ENCODE measurements around the gene MAPKAPK5. TPM values are rescaled to one million over a fixed set of nuclear protein-coding genes. Genes with fewer than 3 reads are reported as not detected.
"Not testable (repeated sequence)": the region's sequence is repeated elsewhere in the genome, so short reads cannot be mapped to it uniquely, and the experiment has no call there.

The MAPKAPK5 gene
- total and polyA plus RNA-seq, 9 of the 15 experiments (the other 6 are each of a cell fraction or from before 2014, with no cell fraction given), result 11.6 to 72.1 (median 60.4) TPM

DNA sequence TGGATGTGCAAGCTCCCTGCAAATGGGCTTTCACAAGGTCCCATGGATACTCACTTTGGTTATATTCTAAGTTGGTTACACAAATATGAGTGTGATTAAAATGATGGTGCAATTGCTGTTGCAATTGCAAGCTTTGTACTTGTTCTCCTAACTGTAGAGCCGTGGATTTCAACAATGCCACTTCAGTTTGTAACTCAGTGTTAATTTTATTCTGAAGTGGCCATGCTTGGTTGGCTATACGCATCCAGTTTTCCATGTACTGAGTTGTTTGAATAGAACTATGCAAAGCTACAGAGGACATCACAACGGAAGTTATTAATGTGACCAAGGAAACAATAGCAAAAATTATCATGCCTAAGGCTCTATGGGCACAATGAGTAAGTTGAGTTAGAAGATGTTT, 25.1 kb upstream of the MAPKAPK5 start:
- H3K9me3 ChIP-seq (replicated peaks; ENCODE audit: control insufficient read depth, insufficient read depth, low read depth, low read length); POLR2A ChIA-PET; H3K79me2 ChIP-seq (ENCODE audit: control insufficient read depth, insufficient read depth, low read length); H3K27me3 ChIP-seq (ENCODE audit: control insufficient read depth in 2 of 2, insufficient read depth in 2 of 2, low read length in 2 of 2); H3K4me2 ChIP-seq (ENCODE audit: insufficient read depth, low read length); intact Hi-C loops (cut with micrococcal nuclease); ATAC-seq; in situ Hi-C loops (cut with MboI); H3K9me1 ChIP-seq (ENCODE audit: control insufficient read depth, insufficient read depth, low read length); H4K20me1 ChIP-seq (replicated peaks; ENCODE audit: control insufficient read depth, insufficient read depth, low read length); H3K4me3 ChIP-seq; DNase-seq (ENCODE audit: extremely low read depth in 1 of 4, low spot score in 3 of 4); CTCF ChIA-PET (ENCODE audit: low intra/inter-chr PET ratio); BruUV-seq (replicated peaks); H3K9ac ChIP-seq (ENCODE audit: insufficient read depth in 1 of 2, low read depth in 2 of 2, low read length in 2 of 2); FAIRE-seq; H3K27ac ChIP-seq (ENCODE audit: extremely low read depth, low read depth, low read length); H3K4me1 ChIP-seq (replicated peaks in 1 of 2; ENCODE audit: control insufficient read depth in 2 of 2, insufficient read depth in 2 of 2, low read length in 2 of 2); H2AFZ ChIP-seq (ENCODE audit: low read depth, low read length); H3K36me3 ChIP-seq (ENCODE audit: control insufficient read depth, insufficient read depth, low read length): not testable (repeated sequence)
- WGBS (ENCODE audit: insufficient coverage, low coverage, missing lambda C conversion rate), result 23% methylated on average over 3 of the region's 3 CpGs

GRCh38 chr12:111818340-111818739, 23.7 kb upstream of the MAPKAPK5 start:
- intact Hi-C loops (cut with micrococcal nuclease), result no loop called here
- BruUV-seq (replicated peaks), result no TSS peak
- in situ Hi-C loops (cut with MboI), result no loop called here
- TF ChIP-seq, protein P1, sequence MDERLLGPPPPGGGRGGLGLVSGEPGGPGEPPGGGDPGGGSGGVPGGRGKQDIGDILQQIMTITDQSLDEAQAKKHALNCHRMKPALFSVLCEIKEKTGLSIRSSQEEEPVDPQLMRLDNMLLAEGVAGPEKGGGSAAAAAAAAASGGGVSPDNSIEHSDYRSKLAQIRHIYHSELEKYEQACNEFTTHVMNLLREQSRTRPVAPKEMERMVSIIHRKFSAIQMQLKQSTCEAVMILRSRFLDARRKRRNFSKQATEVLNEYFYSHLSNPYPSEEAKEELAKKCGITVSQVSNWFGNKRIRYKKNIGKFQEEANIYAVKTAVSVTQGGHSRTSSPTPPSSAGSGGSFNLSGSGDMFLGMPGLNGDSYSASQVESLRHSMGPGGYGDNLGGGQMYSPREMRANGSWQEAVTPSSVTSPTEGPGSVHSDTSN (CRISPR knock-in tag; IDR thresholded peaks at IDR 0.05; ENCODE audit: low read depth), result no peak
- TF ChIP-seq, protein P1 (tag; conservative IDR thresholded peaks at IDR 0.05; ENCODE audit: low read depth), result no peak
- TF ChIP-seq ZNF280B (CRISPR knock-in tag; IDR thresholded peaks at IDR 0.05) (no peak), CBX5 (IDR thresholded peaks at IDR 0.05; ENCODE audit: borderline replicate concordance, low read depth) (no peak), SP1 (CRISPR knock-in tag; IDR thresholded peaks at IDR 0.05) (no peak), TOE1 (IDR thresholded peaks at IDR 0.05; ENCODE audit: borderline replicate concordance) (no peak), TOE1 (CRISPR knock-in tag; IDR thresholded peaks at IDR 0.05; ENCODE audit: borderline replicate concordance, low read depth) (no peak), YY1 (IDR thresholded peaks at IDR 0.05; ENCODE audit: borderline replicate concordance in 1 of 3, control insufficient read depth in 1 of 3, extremely low read depth in 1 of 3, insufficient read depth in 3 of 3, insufficient read length in 1 of 3, insufficient replicate concordance in 2 of 3, low read depth in 1 of 3, low read length in 2 of 3) (no peak)

More at GRCh38 chr12:111818340-111818739, 23.7 kb upstream of the MAPKAPK5 start:
- ChIA-PET CTCF (ENCODE audit: low intra/inter-chr PET ratio) (no interaction called here), POLR2A (no interaction called here)
- 14% methylated on average over 8 of the region's 8 CpGs for WGBS (ENCODE audit: insufficient coverage, low coverage, missing lambda C conversion rate)
- Histone ChIP-seq H3K4me1 (replicated peaks in 1 of 2; ENCODE audit: control insufficient read depth in 2 of 2, insufficient read depth in 2 of 2, low read length in 2 of 2) (no peaks in the 10 kb centered on the region; a peak in 2 of 5 replicates), H3K4me3 (no peak overlapping the region), H4K20me1 (replicated peaks; ENCODE audit: control insufficient read depth, insufficient read depth, low read length) (no peaks in the 10 kb centered on the region), H2AFZ (ENCODE audit: low read depth, low read length) (no peak overlapping the region), H3K79me2 (ENCODE audit: control insufficient read depth, insufficient read depth, low read length) (no peaks in the 10 kb centered on the region), H3K9ac (ENCODE audit: insufficient read depth in 1 of 2, low read depth in 2 of 2, low read length in 2 of 2) (no peak overlapping the region), H3K9me1 (ENCODE audit: control insufficient read depth, insufficient read depth, low read length) (no peaks in the 10 kb centered on the region), H3K36me3 (ENCODE audit: control insufficient read depth, insufficient read depth, low read length) (no peaks in the 10 kb centered on the region), H3K9me3 (replicated peaks; ENCODE audit: control insufficient read depth, insufficient read depth, low read depth, low read length) (no peaks in the 10 kb centered on the region), H3K27ac (ENCODE audit: extremely low read depth, low read depth, low read length) (no peak overlapping the region), H3K27me3 (ENCODE audit: control insufficient read depth in 2 of 2, insufficient read depth in 2 of 2, low read length in 2 of 2) (peaks cover 0 to 10% of the 10 kb centered on the region in 2 experiments; a peak in 4 of 5 replicates), H3K4me2 (ENCODE audit: insufficient read depth, low read length) (no peak overlapping the region)
- ATAC-seq (no peak), FAIRE-seq (no peak), DNase-seq (ENCODE audit: extremely low read depth in 1 of 4, low spot score in 3 of 4) (no peak)
